H54 (cell line): ENCODE measurements around the gene PPM1M.
A peak's percentile ranks its signal among the peaks of the same experiment; 100 is the strongest.

Experiments used
- DNase-seq: peaks from one replicate; pipeline ENCODE4 v3.0.0; 2011; ENCODE audit warnings: low spot score, mixed read lengths; ENCODE audit not compliant: insufficient read length
- FAIRE-seq: peaks from 3 replicates; lab custom pipeline; 2011; peaks lifted over from hg19 to GRCh38; lab: Jason Lieb, UNC
- POLR2A ChIP-seq: IDR thresholded peaks from 2 replicates; pipeline ENCODE4 v1.6.1; 2011; ENCODE audit warnings: low read depth, mild to moderate bottlenecking, low read length

The PPM1M gene

GRCh38 chr3:52245322-52246263 lies at the start of gene PPM1M:
TSS of gene PPM1M (plus strand) at chr3:52245759. CDS start at chr3:52245825, 66 bp downstream.
- FAIRE-seq, result no peak
- TF ChIP-seq POLR2A, result 0 out of 2 replicates have a peak, but pooled peaks have one; percentile 32
- no peak for DNase-seq

GRCh38 chr3:52195823-52196331 lies 49.7 kb upstream of the PPM1M start:
- DNase-seq (no peak), FAIRE-seq (no peak)

GRCh38 chr3:52196977-52197376 lies 48.6 kb upstream of the PPM1M start:
- DNase-seq (no peak), FAIRE-seq (no peak)
- TF ChIP-seq POLR2A, result no peak

More at GRCh38 chr3:52195823-52196331, 49.7 kb upstream of the PPM1M start:
- TF ChIP-seq POLR2A, result no peak

- DNase-seq (no peak), FAIRE-seq (no peak)
- TF ChIP-seq POLR2A, result no peak
These were observed 48.1 kb upstream of the PPM1M start for GRCh38 chr3:52197499-52197841.

- FAIRE-seq (no peak), DNase-seq (peak; percentile 93)
- peak; percentile 91 for TF ChIP-seq POLR2A
These were observed 47.5 kb upstream of the PPM1M start, which contains the start of gene ALAS1 for GRCh38 chr3:52197842-52198625. TSS of gene ALAS1 (plus strand) at chr3:52198160. CDS start at chr3:52199242, 1,082 bp downstream.

- no peak for TF ChIP-seq POLR2A
- FAIRE-seq (peak; percentile 11), DNase-seq (no peak)
These were observed 46.6 kb upstream of the PPM1M start for GRCh38 chr3:52198643-52199608.

- FAIRE-seq, result no peak
- TF ChIP-seq POLR2A, result no peak
- DNase-seq, result no peak
These were observed 44.4 kb upstream of the PPM1M start for GRCh38 chr3:52200981-52201679.

GRCh38 chr3:52202384-52203077 lies 43.0 kb upstream of the PPM1M start:
- TF ChIP-seq POLR2A, result no peak
- DNase-seq (no peak), FAIRE-seq (no peak)

- TF ChIP-seq POLR2A, result no peak
- no peak for FAIRE-seq
- no peak for DNase-seq
These were observed 41.9 kb upstream of the PPM1M start for GRCh38 chr3:52203701-52204100.

- no peak for TF ChIP-seq POLR2A
- FAIRE-seq, result no peak
- DNase-seq, result no peak
These were observed 41.1 kb upstream of the PPM1M start for GRCh38 chr3:52204337-52205073.

- DNase-seq (no peak), FAIRE-seq (no peak)
- no peak for TF ChIP-seq POLR2A
These were observed 39.7 kb upstream of the PPM1M start for GRCh38 chr3:52205727-52206372.
